IMR-90 (cell line): ENCODE measurements around the gene BCL2L1. TPM values are rescaled to one million over a fixed set of nuclear protein-coding genes. Genes with fewer than 3 reads are reported as not detected.
"Not testable (repeated sequence)": the region's sequence is repeated elsewhere in the genome, so short reads cannot be mapped to it uniquely, and the experiment has no call there.

ENCODE experiments used
- ATAC-seq: fragments of 200-7000 bp; cut with Tn5 transposase; 2 replicates; pipeline ENCODE4 v1.9.1; 2020; ENCODE audit warnings: low read depth, mild to moderate bottlenecking, moderate library complexity
- BruUV-seq: library from RNA; stranded (reverse); fragments of 400-500 nt; replicated peaks from 2 replicates; lab custom pipeline; 2021; lab: Mats Ljungman, UMichigan
- CTCF ChIA-PET: fragments of 300-600 bp; formaldehyde crosslinking; extraction: SDS; loops from one replicate; lab custom pipeline; 2021; ENCODE audit warnings: antibody characterized with exemption; lab: Yijun Ruan, JAX
- POLR2A ChIA-PET: fragments of 300-600 bp; sonication (Branson Sonifier 250); formaldehyde crosslinking; loops from one replicate; lab custom pipeline; 2022; ENCODE audit warnings: antibody characterized with exemption; ENCODE audit not compliant: unreplicated experiment; lab: Charles Lee
- DNase-seq: peaks from one replicate; pipeline ENCODE4 v3.0.0; 2013
- H2AFZ ChIP-seq: replicated peaks from 2 replicates; pipeline ENCODE3; 2013; ENCODE audit warnings: low read length, mild to moderate bottlenecking; ENCODE audit not compliant: poor library complexity
- H2AK5ac ChIP-seq: 2 replicates; pipeline ENCODE4 v1.6.1; 2013; ENCODE audit warnings: low read depth, low read length, inconsistent platforms
- H2AK9ac ChIP-seq: replicated peaks from 2 replicates; pipeline ENCODE3; 2013; ENCODE audit warnings: mild to moderate bottlenecking, low read depth, low read length, moderate library complexity; ENCODE audit not compliant: poor library complexity
- H2BK120ac ChIP-seq: 2 replicates; pipeline ENCODE4 v1.6.1; 2013; ENCODE audit warnings: low read depth, low read length, inconsistent platforms
- H2BK15ac ChIP-seq: 3 replicates; pipeline ENCODE4 v1.6.1; 2013; ENCODE audit warnings: low read depth, low read length, inconsistent platforms
- H2BK20ac ChIP-seq: 2 replicates; pipeline ENCODE4 v1.6.1; 2013; ENCODE audit warnings: low read depth, mild to moderate bottlenecking, inconsistent platforms, low read length, moderate library complexity
- H2BK5ac ChIP-seq: 2 replicates; pipeline ENCODE4 v1.6.1; 2013; ENCODE audit warnings: mild to moderate bottlenecking, low read depth, low read length, inconsistent platforms; ENCODE audit not compliant: poor library complexity, severe bottlenecking
- H3K14ac ChIP-seq: replicated peaks from 2 replicates; pipeline ENCODE4 v1.6.1; 2013; ENCODE audit warnings: low read depth, low read length, inconsistent platforms
- H3K18ac ChIP-seq: 2 replicates; pipeline ENCODE4 v1.6.1; 2013; ENCODE audit warnings: low read depth, low read length, control low read depth
- H3K23ac ChIP-seq: 2 replicates; pipeline ENCODE4 v1.6.1; 2013; ENCODE audit warnings: low read depth, low read length, inconsistent platforms
- H3K27ac ChIP-seq: 2 replicates; pipeline ENCODE4 v1.5.1; 2013; ENCODE audit warnings: mild to moderate bottlenecking, control low read depth, low read length; ENCODE audit not compliant: insufficient read depth
- H3K27me3 ChIP-seq: 2 replicates; pipeline ENCODE4 v1.6.1; 2013; ENCODE audit warnings: low read length; ENCODE audit not compliant: control insufficient read depth, insufficient read depth
- H3K36me3 ChIP-seq: 2 replicates; pipeline ENCODE4 v1.6.1; 2013; ENCODE audit warnings: low read length, mixed read lengths; ENCODE audit not compliant: control insufficient read depth, insufficient read depth
- H3K4ac ChIP-seq: 2 replicates; pipeline ENCODE4 v1.6.1; 2013; ENCODE audit warnings: low read depth, low read length, inconsistent platforms
- H3K4me1 ChIP-seq: 2 replicates; pipeline ENCODE4 v1.6.1; 2013; ENCODE audit warnings: low read length, mixed read lengths; ENCODE audit not compliant: control insufficient read depth, insufficient read depth
- H3K4me2 ChIP-seq: 2 replicates; pipeline ENCODE4 v1.6.1; 2013; ENCODE audit warnings: low read depth, mild to moderate bottlenecking, control low read depth, low read length, moderate library complexity
- H3K4me3 ChIP-seq: 2 replicates; pipeline ENCODE4 v1.5.1; 2013; ENCODE audit warnings: low read depth, mild to moderate bottlenecking, control low read depth, low read length, moderate library complexity; ENCODE audit not compliant: insufficient read depth
- H3K56ac ChIP-seq: 2 replicates; pipeline ENCODE4 v1.6.1; 2013; ENCODE audit warnings: low read length, inconsistent platforms; ENCODE audit not compliant: insufficient read depth; ENCODE audit errors: extremely low read depth
- H3K79me1 ChIP-seq, 2 experiments: 2 replicates each; pipeline ENCODE4 v1.6.1; 2013; ENCODE audit warnings: low read length in 2 of 2, inconsistent platforms in 1 of 2, low read depth in 1 of 2
- H3K9ac ChIP-seq: 2 replicates; pipeline ENCODE4 v1.6.1; 2013; ENCODE audit warnings: low read depth, low read length, control low read depth
- H3K9me1 ChIP-seq: 2 replicates; pipeline ENCODE4 v1.6.1; 2013; ENCODE audit warnings: low read length, inconsistent platforms; ENCODE audit not compliant: insufficient read depth
- H3K9me3 ChIP-seq: 2 replicates; pipeline ENCODE4 v1.6.1; 2013; ENCODE audit warnings: low read length; ENCODE audit not compliant: control insufficient read depth, insufficient read depth
- H4K20me1 ChIP-seq: 2 replicates; pipeline ENCODE4 v1.6.1; 2013; ENCODE audit warnings: low read length, inconsistent platforms; ENCODE audit not compliant: insufficient read depth
- H4K5ac ChIP-seq: 2 replicates; pipeline ENCODE4 v1.6.1; 2013; ENCODE audit warnings: mild to moderate bottlenecking, low read depth, low read length, control low read depth
- H4K8ac ChIP-seq, 2 experiments: 2 replicates each; pipeline ENCODE4 v1.6.1; 2013; ENCODE audit warnings: low read depth in 2 of 2, low read length in 2 of 2, control low read depth in 1 of 2, inconsistent platforms in 1 of 2
- H4K91ac ChIP-seq: 2 replicates; pipeline ENCODE4 v1.6.1; 2013; ENCODE audit warnings: low read depth, low read length, inconsistent platforms; ENCODE audit not compliant: insufficient read depth
- CEBPB ChIP-seq: IDR thresholded peaks from 2 replicates; pipeline ENCODE4 v1.6.1; 2012; ENCODE audit warnings: low read depth, low read length, improper control_type of control experiment
- WGBS, 2 experiments: methylation state at CpG; one replicate each; pipeline versions ENCODE4 v1.1.5 to v1.1.7; 2013; ENCODE audit warnings: missing lambda C conversion rate in 2 of 2; ENCODE audit not compliant: insufficient read length in 1 of 2; ENCODE audit errors: extremely low coverage in 2 of 2; 5-methylcytosine and 5-hydroxymethylcytosine counted together
- dilution Hi-C: fragments of 300-500 bp; cut with HindIII; formaldehyde crosslinking; loops from one replicate; pipeline ENCODE4 v1.14.3; 2018; ENCODE audit warnings: low sequenced_read_pairs; ENCODE audit not compliant: unreplicated experiment
- in situ Hi-C: fragments of 300-500 bp; cut with MboI; formaldehyde crosslinking; loops from 3 replicates; pipeline ENCODE4 v1.14.3; 2019; ENCODE audit warnings: low sequenced_read_pairs, inconsistent platforms, mixed read lengths
- intact Hi-C: fragments of 100-400 bp; cut with micrococcal nuclease; formaldehyde crosslinking; loops from 2 replicates; pipeline ENCODE4 v1.10.0; 2022
- polyA plus RNA-seq, 3 experiments: library from polyadenylated mRNA; depleted of rRNA; stranded (reverse); fragments of >200 nt; gene quantifications; 2 replicates each; pipeline ENCODE4 v1.2.3, GENCODE V29; 2012; ENCODE audit warnings: low replicate concordance in 1 of 3
- total RNA-seq: library from RNA; depleted of rRNA; stranded (reverse); fragments of >200 nt; gene quantifications from 2 replicates; pipeline ENCODE4 v1.2.3, GENCODE V29; 2012

Gene BCL2L1
- total and polyA plus RNA-seq, 2 of the 4 experiments (the other 2 are of a cell fraction): 40.2 to 41.9 TPM

GRCh38 chr20:31668944-31669343 is 53.7 kb downstream of the BCL2L1 start:
- H3K27ac ChIP-seq, H2AK9ac ChIP-seq, H2BK120ac ChIP-seq, H3K56ac ChIP-seq, H3K14ac ChIP-seq, H4K8ac ChIP-seq, dilution Hi-C loops, H4K5ac ChIP-seq, BruUV-seq, DNase-seq, H3K9me3 ChIP-seq, H3K27me3 ChIP-seq, H2BK20ac ChIP-seq, H3K23ac ChIP-seq, H2AK5ac ChIP-seq, ATAC-seq, H3K4ac ChIP-seq, in situ Hi-C loops, H2BK5ac ChIP-seq, CTCF ChIA-PET, POLR2A ChIA-PET, H3K4me2 ChIP-seq, H3K9ac ChIP-seq, intact Hi-C loops, H2BK15ac ChIP-seq, H3K18ac ChIP-seq, H2AFZ ChIP-seq, H4K91ac ChIP-seq, H3K4me3 ChIP-seq: not testable (repeated sequence)
- peak; percentile 35; the same call in 1 of the 2 replicates for TF ChIP-seq CEBPB
- peaks cover 39% of the 10 kb centered on the region for H3K9me1 ChIP-seq
- peaks cover 39 to 88% of the 10 kb centered on the region in 2 experiments for H3K79me1 ChIP-seq
- no CpG with 5 or more reads among the region's 2 CpGs for WGBS, 2 experiments
- H3K36me3 ChIP-seq: peaks cover 20% of the 10 kb centered on the region
- peaks cover 23% of the 10 kb centered on the region for H3K4me1 ChIP-seq
- H4K20me1 ChIP-seq: peaks cover 38% of the 10 kb centered on the region
